Measurements from ENCODE around the gene IL17REL.
A peak's percentile ranks its signal among the peaks of the same experiment; 100 is the strongest.
"Not testable (repeated sequence)": the region's sequence is repeated elsewhere in the genome, so short reads cannot be mapped to it uniquely, and the experiment has no call there.

The IL17REL gene

GRCh38 chr22:49983148-49984042 lies 29.2 kb downstream of the IL17REL start:
- no peak for DNase-seq

DNA sequence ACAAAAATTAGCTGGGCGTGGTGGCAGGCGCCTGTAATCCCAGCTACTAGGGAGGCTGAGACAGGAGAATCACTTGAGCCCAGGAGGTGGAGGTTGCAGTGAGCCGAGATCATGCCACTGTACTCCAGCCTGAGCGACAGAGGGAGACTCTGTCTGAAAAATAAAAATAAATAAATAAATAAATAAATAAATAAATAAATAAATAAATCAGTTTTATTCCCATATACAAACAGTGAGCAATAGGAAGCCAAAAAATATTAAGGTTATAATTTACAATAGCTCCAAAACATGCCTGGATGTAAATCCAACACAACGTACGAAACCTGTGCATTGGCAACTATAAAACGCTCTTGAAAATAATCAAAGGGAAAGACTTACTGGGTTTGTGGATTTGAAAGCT lies 30.8 kb downstream of the IL17REL start:
- DNase-seq, result not testable (repeated sequence)

DNA sequence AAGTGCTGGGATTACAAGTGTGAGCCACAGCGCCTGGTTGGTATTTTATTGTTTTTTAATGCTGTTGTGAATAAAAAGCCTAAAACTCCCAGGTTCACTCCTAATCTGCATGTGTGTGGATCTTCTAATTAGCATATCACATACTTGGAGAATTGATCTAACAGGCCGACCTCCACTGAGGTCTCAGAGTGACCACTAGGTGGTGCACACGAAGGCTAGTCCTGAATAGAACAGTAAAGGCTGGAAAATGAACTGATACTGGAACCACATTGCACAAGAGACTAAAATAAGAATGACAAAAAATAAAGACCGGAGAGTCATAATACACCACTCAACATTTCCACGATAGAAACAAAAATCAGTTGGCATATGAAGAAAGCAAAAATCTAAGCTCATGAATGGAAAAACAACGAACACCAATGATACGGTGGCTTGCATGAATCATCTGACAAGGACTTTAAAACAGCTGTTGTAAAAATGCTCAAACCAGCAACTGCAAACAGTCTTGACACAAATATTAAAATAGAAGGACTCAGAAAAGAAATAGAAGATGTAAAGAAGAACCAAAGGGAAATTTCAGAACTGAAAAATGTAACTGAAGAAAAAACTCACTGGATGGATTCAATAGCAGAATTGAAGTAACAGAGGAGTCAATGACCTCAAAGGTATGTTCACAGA lies 32.8 kb downstream of the IL17REL start:
- DNase-seq, result no peak

- no peak for DNase-seq
Observed at GRCh38 chr22:49977578-49977977, 35.0 kb downstream of the IL17REL start.

- no peak for DNase-seq
Observed at GRCh38 chr22:49976439-49977175, 36.0 kb downstream of the IL17REL start.

GRCh38 chr22:49975543-49976389 lies 36.8 kb downstream of the IL17REL start:
- no peak for DNase-seq

- no peak for DNase-seq
Observed at GRCh38 chr22:49973018-49973961, 39.3 kb downstream of the IL17REL start.

GRCh38 chr22:49972163-49973017 lies 40.2 kb downstream of the IL17REL start:
- DNase-seq, result no peak

- DNase-seq, result no peak
Observed at GRCh38 chr22:49971232-49972162, 41.1 kb downstream of the IL17REL start.

DNA sequence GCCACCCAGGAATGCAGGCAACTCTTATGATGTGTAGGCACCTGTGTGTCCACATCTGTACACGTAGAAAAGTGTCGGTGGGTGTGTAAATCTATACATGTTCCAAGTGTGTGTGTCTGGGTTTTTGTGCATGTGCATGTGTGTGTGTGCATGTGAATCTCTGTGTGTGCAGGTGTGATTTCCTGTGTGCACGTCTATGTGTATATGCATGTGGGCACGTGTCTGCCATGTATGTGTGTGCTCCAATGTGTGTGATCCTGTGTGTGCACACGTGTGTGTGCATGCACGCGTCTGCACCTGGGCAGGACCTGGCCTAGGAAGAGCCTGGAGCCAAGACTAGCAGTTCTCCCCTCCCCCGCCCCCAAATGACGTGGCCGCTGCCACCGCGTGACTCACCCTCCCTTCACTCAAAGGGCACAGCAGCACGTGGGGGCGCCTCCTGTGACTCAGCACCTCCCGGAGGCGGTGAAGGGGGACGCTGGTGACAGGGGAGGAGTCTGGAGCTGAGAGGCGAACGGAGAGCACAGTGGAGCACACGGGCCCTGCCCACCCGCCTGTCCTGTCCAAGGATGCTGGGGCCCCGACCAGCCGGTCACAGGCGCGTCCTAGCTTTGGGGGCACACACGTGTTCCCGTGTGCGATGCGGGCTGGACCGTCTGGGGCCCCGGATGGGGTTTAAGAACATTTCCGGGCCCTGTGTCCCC lies 41.9 kb downstream of the IL17REL start:
- peak; percentile 92 for DNase-seq

GRCh38 chr22:49969751-49970527 lies 42.6 kb downstream of the IL17REL start:
- DNase-seq, result no peak

GRCh38 chr22:49968831-49969661 lies 43.5 kb downstream of the IL17REL start:
- no peak for DNase-seq

- DNase-seq, result no peak
Observed at GRCh38 chr22:49968313-49968830, 44.2 kb downstream of the IL17REL start.

GRCh38 chr22:49967706-49968208 lies 44.8 kb downstream of the IL17REL start:
- no peak for DNase-seq

DNA sequence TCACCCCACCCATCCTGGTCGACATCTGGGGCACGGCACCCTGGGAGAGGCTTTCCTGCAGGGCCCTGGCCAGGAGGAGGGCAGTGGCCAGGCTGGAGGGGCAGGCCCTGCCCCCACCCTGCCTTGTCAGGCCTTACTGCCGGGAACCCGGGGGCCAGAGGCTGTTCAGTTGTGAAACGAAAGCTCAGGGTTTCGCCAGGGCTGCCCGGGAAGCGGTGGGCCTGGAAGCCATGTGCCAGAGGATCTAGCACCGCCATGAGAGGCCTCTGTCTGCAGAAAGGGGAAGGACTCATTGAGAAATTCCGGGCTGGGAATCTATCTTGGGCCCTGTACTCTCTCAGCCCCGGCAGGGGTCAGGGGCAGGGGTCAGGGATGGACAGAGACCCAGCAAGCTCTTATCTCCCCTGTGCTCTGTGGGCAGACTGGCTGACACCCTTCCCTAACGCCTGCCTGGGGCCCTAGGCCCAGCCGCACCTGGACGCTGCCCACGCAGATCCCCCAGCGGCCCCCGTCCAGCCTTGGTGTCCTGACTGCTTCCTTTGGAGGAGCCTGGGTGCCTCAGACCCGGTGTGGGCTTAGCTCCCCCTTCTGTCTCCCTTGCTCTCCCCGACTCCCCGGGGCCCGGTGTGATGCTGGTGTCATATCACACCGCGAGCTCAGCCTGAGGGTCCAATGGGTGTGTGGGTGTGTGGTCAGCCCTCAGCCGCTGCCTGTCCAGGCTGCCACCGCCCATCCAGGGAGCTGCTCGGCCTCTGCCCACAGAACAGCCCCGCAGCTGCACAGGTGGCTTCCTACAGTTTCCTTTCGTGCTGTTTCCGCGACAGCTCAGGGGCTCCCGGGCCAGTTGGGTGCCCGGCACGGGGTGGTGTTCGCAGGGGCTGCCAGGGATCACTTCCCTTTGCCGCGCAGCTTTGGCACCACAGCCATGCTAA lies 45.5 kb downstream of the IL17REL start:
- DNase-seq, result no peak

Data from NK-92 treated with Interleukin-12 subunit alpha and Interleukin-12 subunit beta, amount 100 ng/mL, for 24 hours (cell line).